ENCODE measurements around the gene ERC2.

- TF ChIP-seq POLR2A (IDR thresholded peaks at IDR 0.05; ENCODE audit: low read depth, low read length) (no peak), POLR2AphosphoS5 (IDR thresholded peaks at IDR 0.05; ENCODE audit: low read depth, low read length) (no peak)
Measured at GRCh38 chr3:55532806-55533205, 935.5 kb downstream of the ERC2 start.

Measured in GM12892 (cell line).